Hematopoietic multipotent progenitor cell treated with erythropoietin and hydrocortisone succinate and interleukin-3 and kit ligand, for 15 days (in vitro differentiated cells): ENCODE measurements around the gene STAC.
"Not testable (repeated sequence)": the region's sequence is repeated elsewhere in the genome, so short reads cannot be mapped to it uniquely, and the experiment has no call there.

ENCODE experiments used
- DNase-seq: peaks from one replicate; pipeline ENCODE4 v3.0.0-alpha.2; 2015; ENCODE audit warnings: low spot score

STAC gene

DNA sequence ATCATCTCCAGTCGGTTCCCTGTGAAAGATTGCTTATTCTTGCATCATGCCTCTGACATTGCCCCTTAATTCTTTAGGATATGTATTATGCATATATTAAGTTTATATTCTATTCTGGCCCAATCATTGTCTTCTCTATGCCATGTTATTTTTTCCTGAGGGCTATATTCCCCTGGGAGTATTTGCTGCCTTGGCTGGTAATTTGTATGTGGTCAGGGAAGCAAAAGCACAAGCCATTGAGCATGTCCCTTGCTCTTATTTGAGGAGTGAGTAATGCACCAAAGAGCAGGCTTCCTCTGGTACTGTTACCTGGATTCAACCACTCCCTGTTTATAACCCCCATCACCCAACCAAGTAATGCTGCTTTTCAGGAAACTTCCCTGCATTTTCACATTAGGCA, 36.3 kb downstream of the STAC start:
- no peak for DNase-seq

DNA sequence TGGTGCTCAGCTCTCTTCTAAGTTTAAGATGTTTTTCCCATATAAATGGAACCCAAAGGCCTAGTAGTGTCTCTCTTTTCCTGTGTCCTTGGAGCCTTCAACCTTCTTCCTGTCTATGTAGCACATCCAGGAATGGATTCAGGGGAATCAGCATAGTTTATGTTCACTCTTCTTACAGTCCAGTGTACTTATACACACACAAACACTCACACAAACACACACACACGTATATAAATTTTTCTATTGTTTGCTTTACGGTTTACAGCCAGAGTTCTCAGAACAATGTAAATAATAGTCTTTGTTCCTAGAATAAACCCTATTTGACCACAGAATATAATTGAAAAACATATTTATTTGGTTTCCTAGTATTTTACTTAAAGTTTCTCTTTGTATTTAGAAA, 36.9 kb downstream of the STAC start:
- no peak for DNase-seq

DNA sequence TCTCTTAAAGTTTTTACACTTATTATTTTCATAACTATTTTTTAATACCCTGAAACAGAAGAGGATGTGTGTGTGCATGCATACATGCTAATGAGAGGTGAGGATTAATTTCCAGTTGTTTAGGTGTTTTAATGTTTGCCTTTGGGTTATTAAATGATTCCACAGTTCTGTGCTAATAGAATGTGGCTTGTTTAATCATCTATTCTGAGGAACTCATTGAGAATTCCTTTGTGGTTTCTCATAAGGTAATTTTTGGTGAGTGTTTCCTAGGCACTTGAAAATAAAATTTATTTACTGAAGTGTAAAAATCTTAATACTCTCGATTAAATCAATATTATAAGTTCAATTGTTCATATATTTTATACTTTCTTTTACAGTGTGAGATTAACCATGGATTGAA, 38.0 kb downstream of the STAC start:
- DNase-seq: no peak

DNA sequence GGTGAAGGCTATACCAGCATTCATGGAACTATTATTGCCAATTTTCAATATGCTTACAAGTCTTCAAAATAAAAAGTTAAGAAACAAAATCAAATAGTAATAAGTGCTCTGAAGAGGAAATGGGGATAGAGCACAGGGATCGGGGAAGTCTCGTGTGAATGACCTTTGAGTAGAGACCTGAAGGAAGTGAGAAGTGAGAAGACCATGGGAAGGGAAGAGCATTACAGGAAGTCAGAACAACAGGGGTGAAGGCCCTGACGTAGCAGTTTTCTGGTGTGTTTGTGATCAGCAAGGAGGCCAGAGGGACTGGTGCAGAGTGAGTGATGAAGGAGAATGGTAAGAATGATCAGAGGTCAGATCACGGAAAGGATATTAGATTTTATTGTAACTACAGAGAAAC, 48.1 kb downstream of the STAC start:
- DNase-seq: no peak

DNA sequence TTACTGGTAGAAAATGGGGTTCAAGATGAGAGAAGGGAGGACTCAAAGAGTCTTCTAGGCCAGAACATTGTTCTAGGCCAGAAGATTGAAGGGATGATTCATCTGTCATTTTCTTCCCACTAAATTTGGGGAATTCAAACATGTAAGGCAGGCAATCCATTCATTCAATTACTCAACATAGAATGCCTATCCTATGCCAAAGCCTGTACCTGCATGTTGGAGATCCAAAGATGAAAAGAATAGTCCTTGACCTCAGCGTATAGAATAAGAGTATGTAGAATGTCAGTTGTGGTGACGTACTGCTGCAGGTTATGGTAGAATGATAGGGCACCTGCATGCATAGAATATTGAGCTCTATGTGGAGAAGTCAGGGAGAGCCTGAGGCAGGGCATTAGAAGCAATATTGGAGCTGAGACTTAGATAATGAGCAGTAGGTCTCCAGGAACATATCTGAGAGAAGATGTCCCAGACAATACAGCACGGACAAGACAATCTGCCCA, 49.7 kb downstream of the STAC start:
- no peak for DNase-seq

DNA sequence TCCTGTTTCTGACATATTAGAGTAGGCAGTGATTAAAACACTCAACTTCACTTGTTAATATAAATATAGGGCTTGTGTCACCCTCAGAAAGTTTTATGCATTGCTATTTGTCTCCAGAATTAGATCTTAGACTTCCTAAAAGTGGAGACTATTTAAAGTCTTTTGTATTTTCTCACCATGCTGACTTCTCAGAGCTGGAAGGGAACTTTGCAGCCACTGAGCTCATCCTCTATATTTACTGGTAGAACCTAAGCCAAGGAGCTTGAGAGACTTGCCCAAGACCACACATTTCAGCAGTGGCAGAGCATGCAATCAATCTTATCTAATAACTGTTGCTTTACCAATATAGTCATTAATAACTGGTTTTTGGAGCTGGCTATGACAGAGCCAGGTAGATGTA, 53.2 kb downstream of the STAC start:
- no peak for DNase-seq

DNA sequence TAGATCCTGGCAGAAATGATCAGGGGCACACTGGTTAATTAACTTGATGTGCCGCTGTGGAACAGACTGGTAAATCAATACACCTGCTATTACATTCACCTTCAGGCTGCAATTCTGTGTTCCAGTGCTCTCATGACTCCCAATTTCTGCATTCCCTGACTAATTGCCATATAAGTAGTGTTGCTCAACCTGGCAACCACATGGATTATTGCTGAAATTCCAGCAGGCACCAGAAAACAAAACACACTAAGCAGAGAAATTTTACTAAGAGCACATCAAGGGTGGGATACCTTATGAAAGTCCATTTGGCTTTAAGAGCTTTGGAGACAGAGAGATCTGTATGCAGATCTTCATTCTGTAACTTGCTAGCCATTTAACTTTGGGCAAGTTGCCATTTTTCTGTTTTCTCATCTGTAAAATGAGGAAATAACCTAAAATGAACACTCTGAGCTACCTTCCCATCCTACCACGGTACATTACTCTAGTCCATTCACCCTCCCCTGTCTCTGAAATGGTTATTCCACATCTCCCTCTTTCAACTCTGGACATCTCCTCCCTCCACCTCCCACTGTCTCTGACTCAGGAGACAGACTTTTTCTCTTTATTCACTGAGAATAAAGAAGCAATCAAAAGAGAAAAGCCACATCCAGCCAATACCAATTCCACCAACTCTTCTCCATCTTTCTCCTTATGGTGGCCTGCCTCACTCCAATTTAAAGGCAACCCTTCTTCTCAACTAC, 54.6 kb downstream of the STAC start:
- DNase-seq: no peak

DNA sequence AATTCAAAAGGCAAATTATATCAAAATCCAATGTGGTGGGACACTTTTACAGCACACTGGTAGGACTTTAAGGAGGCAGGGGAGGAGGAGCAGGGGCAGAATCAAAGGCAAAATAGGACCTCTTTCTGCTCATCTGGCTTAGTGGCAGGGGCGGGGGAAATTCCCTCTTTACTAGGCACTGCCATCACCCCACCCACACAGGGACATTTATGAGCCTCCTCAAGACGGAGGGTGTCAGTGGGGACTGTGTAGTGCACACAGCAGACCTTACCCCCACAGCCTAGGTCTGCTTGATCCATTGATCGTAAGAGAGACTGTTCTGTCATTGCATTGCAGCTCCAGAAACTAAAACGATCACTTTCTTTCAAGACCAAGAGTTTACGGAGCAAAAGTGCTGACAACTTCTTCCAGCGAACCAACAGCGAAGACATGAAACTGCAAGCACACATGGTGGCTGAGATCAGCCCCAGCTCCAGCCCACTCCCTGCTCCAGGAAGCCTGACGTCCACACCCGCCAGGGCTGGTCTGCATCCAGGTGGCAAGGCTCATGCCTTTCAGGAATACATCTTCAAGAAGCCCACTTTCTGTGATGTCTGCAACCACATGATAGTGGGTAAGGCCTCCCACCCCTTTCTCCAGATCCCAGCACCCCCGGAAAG, 62.9 kb downstream of the STAC start:
- no peak for DNase-seq

DNA sequence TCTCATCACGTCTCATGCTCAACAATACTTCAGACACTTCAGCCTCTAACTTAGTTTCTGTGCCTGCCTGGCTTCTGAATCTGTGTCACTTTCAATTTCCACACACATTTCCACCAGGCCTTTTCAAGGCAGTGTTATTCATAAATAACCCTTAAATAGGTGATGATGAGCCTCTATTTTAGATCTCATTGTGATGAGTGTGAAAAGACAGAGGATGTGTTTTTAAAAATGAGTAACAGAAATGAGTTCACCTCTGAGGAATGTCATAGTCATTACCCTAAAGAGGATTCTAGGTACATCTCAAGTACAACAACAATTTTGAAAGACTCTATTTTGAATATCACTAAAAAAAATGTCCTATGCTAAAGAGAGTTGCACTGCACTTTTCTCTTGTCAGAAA, 64.6 kb downstream of the STAC start:
- no peak for DNase-seq

DNA sequence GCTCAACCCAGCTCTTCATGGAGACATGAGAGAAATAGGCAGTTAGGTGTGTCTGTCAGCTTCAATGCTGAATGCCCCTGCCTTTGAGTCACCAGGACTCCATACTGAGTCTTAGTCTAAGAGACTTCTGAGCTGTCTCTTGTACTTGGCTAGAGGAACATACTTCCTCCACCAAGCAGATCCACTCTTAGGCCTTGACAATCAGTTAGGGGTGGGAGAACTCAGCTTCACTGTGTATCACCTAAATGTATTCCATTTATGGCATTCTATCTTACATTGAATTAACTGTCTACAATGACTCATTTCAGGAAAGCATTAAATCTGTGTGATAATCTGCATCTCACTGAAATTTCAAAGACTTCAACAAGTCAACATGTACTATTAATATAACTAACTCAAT, 66.0 kb downstream of the STAC start:
- no peak for DNase-seq

DNA sequence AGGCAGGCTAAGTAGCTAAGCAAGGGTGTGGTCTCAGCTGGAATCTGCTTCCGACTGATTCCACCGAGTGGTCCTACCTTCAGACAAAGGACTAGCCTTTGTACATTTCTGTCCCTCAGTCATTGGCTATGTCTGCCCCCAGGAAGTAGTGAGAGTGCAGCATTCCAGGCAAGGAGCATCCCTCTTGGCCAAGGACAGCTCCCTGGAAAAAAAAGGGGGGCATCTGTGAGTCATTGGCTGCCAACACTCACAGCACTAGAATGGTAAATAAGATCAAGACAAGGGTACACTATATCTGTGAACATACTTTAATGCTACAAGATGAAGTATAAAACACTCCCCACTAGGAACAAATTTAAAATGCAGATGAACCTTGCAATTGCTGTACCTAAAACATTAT, 66.8 kb downstream of the STAC start:
- DNase-seq: no peak

DNA sequence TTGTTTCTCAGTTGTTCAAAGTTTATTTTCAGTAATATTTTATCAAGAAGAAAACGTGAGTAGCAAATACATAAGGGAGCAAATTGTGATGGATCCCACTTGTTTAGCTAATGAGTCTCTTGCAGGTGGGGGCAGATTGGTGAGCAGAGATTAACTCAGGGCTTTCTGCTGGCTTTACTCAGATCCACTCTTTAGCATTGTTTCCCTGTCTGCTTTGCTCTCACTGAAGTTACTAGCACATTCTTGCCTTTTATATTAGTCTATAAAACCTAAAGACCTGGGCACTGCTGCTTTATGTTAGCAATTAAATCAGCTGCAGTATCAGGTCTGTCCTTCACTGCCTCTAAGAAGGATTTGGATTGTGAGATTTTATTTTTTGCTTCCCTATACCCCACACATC, 71.5 kb downstream of the STAC start:
- DNase-seq: no peak

DNA sequence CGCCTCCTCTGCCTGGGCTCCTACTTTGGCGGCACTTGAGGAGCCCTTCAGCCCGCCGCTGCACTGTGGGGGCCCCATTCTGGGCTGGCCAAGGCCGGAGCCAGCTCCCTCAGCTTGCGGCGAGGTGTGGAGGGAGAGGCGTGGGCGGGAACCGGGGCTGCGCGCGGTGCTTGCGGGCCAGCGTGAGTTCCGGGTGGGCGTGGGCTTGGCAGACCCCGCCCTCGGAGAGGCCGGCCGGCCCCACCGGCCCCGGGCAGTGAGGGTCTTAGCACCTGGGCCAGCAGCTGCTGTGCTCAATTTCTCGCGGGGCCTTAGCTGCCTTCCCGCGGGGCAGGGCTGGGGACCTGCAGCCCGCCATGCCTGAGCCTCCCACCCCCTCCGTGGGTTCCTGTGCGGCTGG, 72.9 kb downstream of the STAC start:
- not testable (repeated sequence) for DNase-seq

DNA sequence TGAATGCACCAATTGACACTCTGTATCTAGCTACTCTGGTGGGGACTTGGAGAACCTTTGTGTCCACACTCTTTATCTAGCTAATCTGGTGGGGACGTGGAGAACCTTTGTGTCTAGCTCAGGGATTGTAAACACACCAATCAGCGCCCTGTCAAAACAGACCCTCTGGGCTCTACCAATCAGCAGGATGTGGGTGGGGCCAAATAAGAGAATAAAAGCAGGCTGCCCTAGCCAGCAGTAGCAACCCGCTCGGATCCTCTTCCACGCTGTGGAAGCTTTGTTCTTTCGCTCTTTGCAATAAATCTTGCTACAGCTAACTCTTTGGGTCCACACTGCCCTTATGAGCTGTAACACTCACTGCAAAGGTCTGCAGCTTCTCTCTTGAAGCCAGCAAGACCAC, 73.6 kb downstream of the STAC start:
- DNase-seq: not testable (repeated sequence)

DNA sequence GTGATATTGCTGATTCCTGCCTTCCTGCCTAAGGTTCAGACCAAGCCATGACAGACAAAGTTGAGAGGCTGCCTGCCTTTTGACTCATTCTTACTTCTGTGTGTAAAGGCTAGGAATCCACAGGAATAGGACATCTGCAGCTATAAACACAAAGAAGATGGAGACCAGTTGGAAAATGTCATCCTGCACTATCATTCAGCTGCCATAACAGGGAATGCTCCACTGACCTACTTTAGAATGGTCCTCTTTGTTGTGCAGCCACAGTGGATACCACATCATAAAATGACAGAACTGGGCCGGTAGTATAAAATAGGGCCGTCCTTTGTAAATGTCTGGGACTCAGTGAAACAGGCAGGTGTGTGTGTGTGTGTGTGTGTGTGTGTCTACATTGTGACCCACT, 75.1 kb downstream of the STAC start:
- no peak for DNase-seq

DNA sequence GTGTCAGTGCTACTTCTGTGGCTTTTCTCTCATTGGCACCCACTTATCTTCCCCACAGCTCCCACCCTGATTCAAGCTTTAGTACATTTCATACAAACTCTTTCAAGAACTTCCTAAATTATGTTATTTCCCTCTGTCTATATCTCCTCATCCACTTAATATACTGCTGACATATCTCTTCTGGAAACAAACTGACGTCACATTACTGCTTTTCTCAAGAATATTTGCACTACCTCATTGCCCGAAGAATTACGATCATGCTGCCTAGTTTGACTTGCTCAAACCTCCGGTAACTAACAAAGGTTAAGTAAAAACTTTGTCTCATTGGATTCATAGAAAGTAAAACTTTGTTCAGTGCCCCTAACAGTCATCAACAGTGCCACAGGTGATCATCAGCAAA, 76.5 kb downstream of the STAC start:
- no peak for DNase-seq

DNA sequence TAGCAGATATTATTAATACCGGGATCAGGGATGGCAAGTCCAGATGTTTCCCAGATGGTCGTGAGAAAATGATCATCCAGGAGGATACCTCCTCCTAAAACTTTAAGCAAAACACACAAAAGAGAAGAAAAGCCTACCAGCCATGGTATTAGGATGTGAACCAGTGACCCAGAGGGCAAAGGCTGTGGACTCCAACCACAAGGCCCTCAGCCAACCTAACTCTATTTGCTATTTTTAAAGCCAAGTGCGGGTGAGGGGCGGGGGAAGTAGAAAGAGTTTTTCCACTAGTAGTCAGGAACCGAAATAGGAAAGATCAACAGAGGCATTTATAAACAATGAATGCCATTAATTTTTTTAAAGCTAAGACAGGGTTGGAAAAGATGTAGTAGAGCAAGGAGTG, 77.4 kb downstream of the STAC start:
- DNase-seq: no peak

DNA sequence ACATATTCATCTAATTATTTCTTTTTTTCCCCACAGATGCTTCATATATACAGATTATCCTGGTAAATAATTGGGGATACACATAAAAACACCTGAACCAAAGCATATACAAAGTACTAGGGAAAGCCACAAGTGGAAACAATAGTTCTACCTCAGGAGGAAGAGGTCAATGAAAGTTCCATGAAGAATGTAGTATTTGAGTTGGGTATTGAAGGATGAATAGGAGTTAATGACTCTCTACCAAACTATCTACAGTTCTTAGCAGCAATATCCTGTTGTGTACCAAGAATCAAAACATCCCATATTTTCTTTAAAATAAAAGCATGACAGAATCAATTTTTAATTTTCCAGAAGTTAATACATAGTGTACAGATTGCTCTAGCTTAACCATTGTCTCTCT, 78.9 kb downstream of the STAC start:
- no peak for DNase-seq

DNA sequence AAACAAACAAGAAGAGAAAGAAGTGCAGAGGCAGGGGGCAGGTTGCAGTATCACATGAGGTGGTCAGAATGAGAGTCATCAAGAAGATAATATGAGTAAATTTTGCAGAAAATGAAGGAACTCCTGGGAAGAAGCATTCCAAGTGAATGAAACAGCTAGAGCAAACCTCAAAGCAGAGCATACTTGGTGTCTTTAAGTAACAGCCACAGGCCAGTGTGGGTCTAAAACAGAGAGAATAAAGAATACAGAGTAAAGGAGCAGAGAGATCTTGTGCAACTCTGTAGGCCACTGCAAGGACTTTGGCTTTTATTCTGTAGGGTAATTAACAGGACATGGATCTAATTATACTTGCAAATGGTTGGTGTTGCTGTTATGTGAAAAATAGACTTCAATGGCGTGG, 81.3 kb downstream of the STAC start:
- DNase-seq: no peak

DNA sequence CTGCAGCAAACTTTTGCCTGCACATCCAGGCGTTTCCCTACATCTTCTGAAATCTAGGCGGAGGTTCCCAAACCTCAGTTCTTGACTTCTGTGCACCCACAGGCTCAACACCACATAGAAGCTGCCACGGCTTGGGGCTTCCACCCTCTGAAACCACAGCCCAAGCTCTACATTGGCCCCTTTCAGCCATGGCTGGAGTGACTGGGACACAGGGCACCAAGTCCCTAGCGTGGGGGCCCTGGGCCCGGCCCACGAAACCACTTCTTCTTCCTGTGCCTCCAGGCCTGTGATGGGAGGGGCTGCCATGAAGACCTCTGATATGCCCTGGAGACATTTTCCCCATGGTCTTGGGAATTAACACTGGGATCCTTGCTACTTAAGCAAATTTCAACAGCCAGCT, 91.7 kb downstream of the STAC start:
- DNase-seq: not testable (repeated sequence)

DNA sequence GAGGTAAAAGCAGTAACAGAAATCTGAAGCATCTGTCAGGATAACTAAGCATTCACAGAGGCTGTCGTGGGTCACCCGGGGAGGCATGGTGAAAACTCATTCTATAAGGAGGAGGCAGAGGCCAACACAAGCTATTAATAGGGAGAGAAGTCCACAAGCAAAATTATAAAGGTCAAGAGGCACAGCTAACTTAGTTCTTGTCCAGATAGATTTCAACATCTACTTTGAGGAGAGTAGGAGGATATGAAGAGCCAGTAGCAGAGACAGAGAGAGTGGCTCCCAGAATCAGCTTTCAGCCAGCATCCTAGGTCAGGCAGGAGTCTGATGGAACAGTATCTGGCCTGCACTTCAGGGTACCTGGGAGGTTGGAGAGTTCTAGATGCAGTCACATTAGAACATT, 95.3 kb downstream of the STAC start:
- no peak for DNase-seq

DNA sequence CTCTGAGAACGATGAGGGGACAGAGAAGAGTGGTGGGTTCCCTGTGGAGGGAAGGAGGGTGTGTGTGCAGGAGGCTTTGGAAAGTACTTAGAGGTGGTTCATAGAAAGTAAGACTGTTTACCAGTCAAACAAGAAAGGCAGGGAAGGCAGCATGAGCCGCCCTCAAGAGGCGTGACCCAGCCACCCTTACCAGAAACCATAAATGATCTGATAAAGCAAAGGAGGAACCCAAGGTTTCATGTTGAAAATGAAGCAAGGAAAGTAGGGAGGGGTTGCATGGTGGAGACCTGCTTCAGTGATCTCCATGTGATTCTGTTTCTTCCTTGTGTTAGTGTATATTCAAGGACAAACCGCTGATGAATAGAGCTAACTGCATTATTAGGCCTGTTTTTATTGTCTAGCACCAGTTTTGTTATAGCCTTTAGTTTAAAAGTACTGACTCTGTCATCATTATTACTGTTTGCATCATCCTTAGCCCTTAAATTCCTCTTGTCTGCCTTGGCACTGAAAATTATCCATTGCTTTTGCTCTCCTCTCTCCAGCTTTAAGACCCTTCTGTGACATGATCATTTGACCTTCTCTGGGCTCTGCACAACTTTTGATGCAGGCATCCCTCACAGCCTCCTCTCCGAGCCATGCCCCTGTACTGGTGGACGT, 96.1 kb downstream of the STAC start:
- DNase-seq: no peak

DNA sequence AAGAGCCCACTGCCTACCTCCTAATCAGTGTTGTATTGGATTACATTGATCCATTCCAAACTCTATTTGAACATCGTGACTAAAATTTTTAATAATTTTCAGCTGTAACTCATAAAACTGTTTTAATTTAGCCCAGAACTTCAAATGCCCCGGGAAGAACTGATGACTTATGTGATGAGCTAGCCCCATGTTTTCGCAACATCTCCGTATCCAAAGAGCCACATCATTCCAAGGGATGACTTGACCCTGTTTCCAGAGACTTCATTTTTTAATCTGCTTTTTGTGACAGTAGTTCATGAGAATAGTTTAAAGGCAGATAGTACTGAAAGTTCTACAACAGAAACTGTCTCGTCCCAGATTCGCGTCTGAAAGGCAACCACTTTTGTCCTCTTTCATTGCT, 97.4 kb downstream of the STAC start:
- no peak for DNase-seq
